Kidney (tissue), 14 donors: Measurements from ENCODE around the gene ITGB4. TPM values are rescaled to one million over a fixed set of nuclear protein-coding genes. Genes with fewer than 3 reads are reported as not detected.

Experiments used
- DNase-seq, 5 donors: peaks; one replicate each; pipeline ENCODE4 v3.0.0-alpha.2; 2013 to 2020
- FAIRE-seq: peaks from 2 replicates; lab custom pipeline; 2012; peaks lifted over from hg19 to GRCh38; lab: Jason Lieb, UNC
- H3K27ac ChIP-seq, 2 donors: one replicate each; pipeline ENCODE4 v1.7.0; 2013; ENCODE audit warnings: low read depth in 2 of 2, low read length in 2 of 2, inconsistent platforms in 1 of 2
- H3K27me3 ChIP-seq: one replicate; pipeline ENCODE4 v1.7.1; 2013; ENCODE audit warnings: low read length, inconsistent platforms; ENCODE audit not compliant: control insufficient read depth, insufficient read depth
- H3K36me3 ChIP-seq, 3 donors: one replicate each; pipeline versions ENCODE4 v1.7.0 to v1.7.1; 2013; ENCODE audit warnings: low read length in 3 of 3, control low read depth in 1 of 3, inconsistent platforms in 1 of 3; ENCODE audit not compliant: insufficient read depth in 3 of 3, control insufficient read depth in 2 of 3
- H3K4me1 ChIP-seq, 3 donors: one replicate each; pipeline versions ENCODE4 v1.7.0 to v1.7.1; 2013; ENCODE audit warnings: low read length in 3 of 3, inconsistent platforms in 1 of 3, low read depth in 1 of 3; ENCODE audit not compliant: control insufficient read depth in 2 of 3, insufficient read depth in 2 of 3
- H3K4me3 ChIP-seq, 3 donors: one replicate each; pipeline versions ENCODE4 v1.7.0 to v1.8.1; 2013; ENCODE audit warnings: low read length in 3 of 3, control low read depth in 1 of 3, inconsistent platforms in 1 of 3
- H3K9ac ChIP-seq, 3 donors: one replicate each; pipeline versions ENCODE4 v1.7.0 to v1.7.1; 2013; ENCODE audit warnings: low read length in 3 of 3, control low read depth in 1 of 3, inconsistent platforms in 1 of 3
- H3K9me3 ChIP-seq, 3 donors: one replicate each; pipeline versions ENCODE4 v1.7.0 to v1.7.1; 2013; ENCODE audit warnings: low read length in 3 of 3, control low read depth in 1 of 3, inconsistent platforms in 1 of 3; ENCODE audit not compliant: control insufficient read depth in 2 of 3, insufficient read depth in 1 of 3
- intact Hi-C: fragments of 100-400 bp; cut with DNase I; formaldehyde crosslinking; loops from one replicate; pipeline ENCODE4 v1.11.1; 2022
- polyA plus RNA-seq: library from polyadenylated mRNA; stranded (reverse); fragments of 350-450 nt; fragmentation: Illumina TruSeq; extraction: RNeasy Lipid Tissue Mini Kit (QIAGEN cat#74804); gene quantifications from one replicate; pipeline ENCODE4 v1.2.3, GENCODE V29; 2014; ENCODE audit warnings: low read depth, low replicate concordance; ENCODE audit not compliant: insufficient read depth
- total RNA-seq: library from RNA; stranded (reverse); fragmentation: NEBNext Ultra II Directional; extraction: Animal tissue kit (Norgen Biotek cat#: 25700); gene quantifications from one replicate; pipeline ENCODE4 v1.2.1, GENCODE V29; 2021
- TF ChIP-seq, protein P1 (sequence below): IDR thresholded peaks from 3 replicates; pipeline ENCODE4 v1.5.1; 2012; ENCODE audit warnings: mild to moderate bottlenecking, moderate library complexity, borderline replicate concordance; ENCODE audit not compliant: insufficient read depth; ENCODE audit errors: extremely low read depth
- donor health status: control.
- donor health status: control.
- donor health status: control.
- donor health status: control.
- donor health status: control.
- donor health status: DM: yes; HTN: yes; CAD: no.
- donor health status: Normal renal cell carcinoma (clear cell type).

The ITGB4 gene
- total and polyA plus RNA-seq, 2 donors from 2014 or later: 15.7 to 149 TPM

DNA sequence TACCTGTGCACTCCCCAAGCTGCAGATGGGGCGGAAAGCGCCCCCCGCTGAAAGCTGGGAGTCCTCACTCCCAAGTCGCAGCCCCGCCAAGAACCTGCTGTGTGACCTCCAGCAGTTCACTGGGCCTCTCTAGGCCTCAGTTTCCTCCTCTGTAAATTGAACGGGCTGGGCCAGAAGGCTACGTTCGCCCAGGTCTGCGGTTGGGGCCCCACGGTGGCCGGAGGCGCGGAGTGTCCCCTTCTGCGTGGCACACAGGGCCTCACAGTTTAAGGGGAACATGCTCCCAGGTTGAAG is 43.1 kb downstream of the ITGB4 start:
- Histone ChIP-seq H3K9ac (peak overlapping the region in 2 of 3 donors; percentile 54 to 75), H3K9me3 (no peaks in the 10 kb centered on the region), H3K4me1 (peaks cover 0 to 12% (median 12%) of the 10 kb centered on the region in 3 donors), H3K36me3 (no peaks in the 10 kb centered on the region), H3K27ac (peak overlapping the region; percentile 78 to 81), H3K4me3 (peak overlapping the region; percentile 31 to 73 (median 41)), H3K27me3 (no peaks in the 10 kb centered on the region)
- no peak for FAIRE-seq
- intact Hi-C loops: no loop called here
- TF ChIP-seq, protein P1, sequence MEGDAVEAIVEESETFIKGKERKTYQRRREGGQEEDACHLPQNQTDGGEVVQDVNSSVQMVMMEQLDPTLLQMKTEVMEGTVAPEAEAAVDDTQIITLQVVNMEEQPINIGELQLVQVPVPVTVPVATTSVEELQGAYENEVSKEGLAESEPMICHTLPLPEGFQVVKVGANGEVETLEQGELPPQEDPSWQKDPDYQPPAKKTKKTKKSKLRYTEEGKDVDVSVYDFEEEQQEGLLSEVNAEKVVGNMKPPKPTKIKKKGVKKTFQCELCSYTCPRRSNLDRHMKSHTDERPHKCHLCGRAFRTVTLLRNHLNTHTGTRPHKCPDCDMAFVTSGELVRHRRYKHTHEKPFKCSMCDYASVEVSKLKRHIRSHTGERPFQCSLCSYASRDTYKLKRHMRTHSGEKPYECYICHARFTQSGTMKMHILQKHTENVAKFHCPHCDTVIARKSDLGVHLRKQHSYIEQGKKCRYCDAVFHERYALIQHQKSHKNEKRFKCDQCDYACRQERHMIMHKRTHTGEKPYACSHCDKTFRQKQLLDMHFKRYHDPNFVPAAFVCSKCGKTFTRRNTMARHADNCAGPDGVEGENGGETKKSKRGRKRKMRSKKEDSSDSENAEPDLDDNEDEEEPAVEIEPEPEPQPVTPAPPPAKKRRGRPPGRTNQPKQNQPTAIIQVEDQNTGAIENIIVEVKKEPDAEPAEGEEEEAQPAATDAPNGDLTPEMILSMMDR: no peak
- no peak for DNase-seq

DNA sequence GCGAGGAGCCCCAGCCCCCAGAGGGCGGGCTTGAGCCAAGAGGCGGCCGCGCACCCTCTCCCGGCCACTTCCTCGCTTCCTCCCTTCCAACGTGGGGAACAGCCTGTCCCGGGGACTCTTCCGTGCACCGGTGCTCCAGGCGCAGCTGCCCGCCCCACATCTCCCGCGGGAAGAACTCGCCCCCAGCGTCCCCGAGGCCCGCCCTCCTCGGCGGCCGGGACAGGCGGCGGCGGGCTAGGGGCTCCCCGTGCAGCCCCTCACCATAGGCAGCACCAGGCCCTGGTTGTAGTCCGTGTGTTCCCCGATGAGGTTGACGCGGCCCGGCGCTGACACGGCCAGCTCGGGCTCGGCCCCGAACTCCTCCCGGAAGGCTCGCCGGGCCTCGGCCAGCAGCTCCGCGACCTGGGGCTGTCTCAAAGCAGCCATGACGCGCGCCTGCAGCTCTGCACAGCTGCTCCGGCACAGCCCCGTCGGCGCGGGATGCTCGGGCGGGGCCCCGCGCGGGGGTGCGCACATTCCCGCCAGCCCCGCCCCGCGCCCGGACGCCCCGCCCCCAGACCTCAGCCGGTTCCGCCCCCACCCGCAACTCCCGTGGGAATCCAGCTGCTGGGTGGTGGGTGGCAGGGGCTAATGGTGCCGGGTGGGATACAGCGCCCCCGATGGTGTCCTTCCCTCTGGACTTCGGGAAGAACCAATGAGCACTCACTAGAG is 43.6 kb downstream of the ITGB4 start, which contains the start of gene GALK1:
Gene GALK1, minus strand, starts transcription at position 482 of the 711 bp plus-strand sequence. Its CDS starts 56 bp downstream, at position 426.
- peak within 1 kb of the TSS; percentile 78 to 82 for H3K27ac ChIP-seq
- TF ChIP-seq, protein P1: peak; percentile 52
- DNase-seq (peak; percentile 74 to 93 (median 87)), FAIRE-seq (no peak)
- no peaks in the 10 kb centered on the region for H3K36me3 ChIP-seq
- H3K4me1 ChIP-seq: peaks cover 0 to 9% (median 8%) of the 10 kb centered on the region in 3 donors
- H3K27me3 ChIP-seq: no peaks in the 10 kb centered on the region
- intact Hi-C loops: no loop called here
- H3K4me3 ChIP-seq: peak within 1 kb of the TSS; percentile 31 to 73 (median 41)
- H3K9me3 ChIP-seq: no peaks in the 10 kb centered on the region
- peak within 1 kb of the TSS in 2 of 3 donors; percentile 54 to 75 for H3K9ac ChIP-seq

DNA sequence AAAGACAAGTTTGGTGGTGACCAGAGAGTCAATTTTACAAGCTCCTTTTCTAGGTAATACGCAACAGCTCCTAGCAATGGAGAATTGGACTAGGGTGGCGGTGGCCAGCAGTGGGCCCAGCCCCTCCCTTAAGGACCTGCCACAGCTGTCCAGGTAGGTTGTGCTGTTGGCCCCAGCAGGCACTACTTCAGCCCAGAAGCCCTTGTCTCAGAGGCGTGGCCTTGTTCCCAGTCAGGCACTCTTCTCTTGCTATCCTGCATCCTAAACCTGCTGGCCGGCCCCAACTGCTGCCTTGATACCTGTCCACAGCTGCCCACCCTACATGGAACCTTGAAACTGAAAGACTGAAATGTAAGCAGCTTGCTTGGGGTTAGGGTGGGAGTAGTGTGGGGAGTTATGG is 44.7 kb downstream of the ITGB4 start:
- TF ChIP-seq, protein P1: no peak
- H3K27me3 ChIP-seq: no peaks in the 10 kb centered on the region
- H3K27ac ChIP-seq: no peak overlapping the region
- intact Hi-C loops: no loop called here
- DNase-seq (peak in 1 of 5 donors; percentile 47), FAIRE-seq (no peak)
- no peak overlapping the region for H3K4me3 ChIP-seq
- H3K36me3 ChIP-seq: no peaks in the 10 kb centered on the region
- peaks cover 0 to 9% (median 6%) of the 10 kb centered on the region in 3 donors for H3K4me1 ChIP-seq
- no peak overlapping the region for H3K9ac ChIP-seq
- H3K9me3 ChIP-seq: no peaks in the 10 kb centered on the region
